Mammary epithelial cell (primary cell): ENCODE data around the gene GABRR3.

Experiments used
- EZH2 ChIP-seq: IDR thresholded peaks from 2 replicates; pipeline ENCODE4 v1.6.1; 2012; ENCODE audit warnings: low read length, inconsistent platforms, borderline replicate concordance
- TF ChIP-seq, protein P1 (sequence below), 2 donors: IDR thresholded peaks in 1 of 2; conservative IDR thresholded peaks in 1 of 2; 2 replicates each; pipeline ENCODE4 v1.5.1; 2011 to 2012; ENCODE audit warnings: inconsistent platforms in 2 of 2, low read length in 2 of 2, mild to moderate bottlenecking in 2 of 2, control low read depth in 1 of 2, low read depth in 1 of 2; ENCODE audit not compliant: insufficient read depth in 1 of 2; ENCODE audit errors: extremely low read depth in 1 of 2

GRCh38 chr3:98039322-98040024 lies 4.4 kb upstream of the GABRR3 start:
- TF ChIP-seq EZH2, result no peak
- TF ChIP-seq, protein P1, sequence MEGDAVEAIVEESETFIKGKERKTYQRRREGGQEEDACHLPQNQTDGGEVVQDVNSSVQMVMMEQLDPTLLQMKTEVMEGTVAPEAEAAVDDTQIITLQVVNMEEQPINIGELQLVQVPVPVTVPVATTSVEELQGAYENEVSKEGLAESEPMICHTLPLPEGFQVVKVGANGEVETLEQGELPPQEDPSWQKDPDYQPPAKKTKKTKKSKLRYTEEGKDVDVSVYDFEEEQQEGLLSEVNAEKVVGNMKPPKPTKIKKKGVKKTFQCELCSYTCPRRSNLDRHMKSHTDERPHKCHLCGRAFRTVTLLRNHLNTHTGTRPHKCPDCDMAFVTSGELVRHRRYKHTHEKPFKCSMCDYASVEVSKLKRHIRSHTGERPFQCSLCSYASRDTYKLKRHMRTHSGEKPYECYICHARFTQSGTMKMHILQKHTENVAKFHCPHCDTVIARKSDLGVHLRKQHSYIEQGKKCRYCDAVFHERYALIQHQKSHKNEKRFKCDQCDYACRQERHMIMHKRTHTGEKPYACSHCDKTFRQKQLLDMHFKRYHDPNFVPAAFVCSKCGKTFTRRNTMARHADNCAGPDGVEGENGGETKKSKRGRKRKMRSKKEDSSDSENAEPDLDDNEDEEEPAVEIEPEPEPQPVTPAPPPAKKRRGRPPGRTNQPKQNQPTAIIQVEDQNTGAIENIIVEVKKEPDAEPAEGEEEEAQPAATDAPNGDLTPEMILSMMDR (conservative IDR thresholded peaks at IDR 0.05 in 1 of 2, IDR thresholded peaks at IDR 0.05 in 1 of 2; ENCODE audit: extremely low read depth in 1 of 2, insufficient read depth in 1 of 2, low read depth in 1 of 2, low read length in 2 of 2), result peak; percentile 74 to 82
